Stimulated activated CD4-positive, alpha-beta T cell treated with anti-CD3 and anti-CD28 coated beads, Interleukin-2, amount 100 ng/mL, for 48 hours (primary cell): ENCODE results near the gene PAN3.

Experiments
- DNase-seq, 2 donors: peaks; one replicate each; pipeline ENCODE4 v3.0.0-alpha.2; 2020

Gene PAN3

DNA sequence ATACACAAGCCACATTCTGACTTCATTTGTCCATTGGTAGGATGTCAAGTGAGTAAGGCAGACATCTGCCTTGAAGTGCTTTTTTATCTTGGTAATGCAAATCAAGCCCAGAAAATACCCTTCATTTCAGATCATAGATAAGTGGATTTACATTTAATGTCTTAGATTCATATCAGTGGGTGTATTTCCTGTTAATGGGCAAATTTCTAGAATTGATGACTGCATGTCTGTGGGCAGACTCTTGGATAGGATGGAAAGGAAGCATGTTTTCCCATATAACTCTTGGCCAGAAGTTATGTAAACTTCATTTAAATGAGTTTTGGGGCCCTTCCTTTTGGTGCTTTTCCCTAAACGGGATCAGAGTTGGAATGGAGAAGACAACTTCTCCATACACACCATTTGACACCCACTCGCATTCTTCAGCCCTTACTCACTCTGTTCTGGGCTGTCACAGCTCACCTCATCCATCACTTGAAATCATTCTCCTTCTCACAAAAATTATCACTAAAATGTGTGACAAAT lies 202.0 kb downstream of the PAN3 start:
- DNase-seq = no peak

DNA sequence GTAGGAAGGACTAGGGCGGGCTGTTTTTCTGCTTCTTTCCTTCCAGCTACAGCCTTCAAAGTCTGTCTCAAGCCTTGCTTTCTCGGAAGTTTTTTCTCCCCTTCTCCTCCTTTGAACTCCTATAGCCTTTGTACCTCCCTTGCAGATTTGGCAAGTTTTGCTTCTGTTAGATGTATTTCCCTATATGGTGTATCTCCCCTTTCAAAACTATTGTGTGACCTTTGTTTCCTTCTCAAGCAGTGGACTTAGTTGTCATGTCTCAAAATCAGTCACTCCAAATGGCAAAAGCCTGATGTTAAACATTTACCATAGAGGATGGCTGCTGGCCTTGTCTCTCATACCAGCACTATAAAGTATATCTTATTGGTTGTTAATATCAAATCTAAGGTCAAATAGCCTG lies 203.9 kb downstream of the PAN3 start:
- DNase-seq = no peak

DNA sequence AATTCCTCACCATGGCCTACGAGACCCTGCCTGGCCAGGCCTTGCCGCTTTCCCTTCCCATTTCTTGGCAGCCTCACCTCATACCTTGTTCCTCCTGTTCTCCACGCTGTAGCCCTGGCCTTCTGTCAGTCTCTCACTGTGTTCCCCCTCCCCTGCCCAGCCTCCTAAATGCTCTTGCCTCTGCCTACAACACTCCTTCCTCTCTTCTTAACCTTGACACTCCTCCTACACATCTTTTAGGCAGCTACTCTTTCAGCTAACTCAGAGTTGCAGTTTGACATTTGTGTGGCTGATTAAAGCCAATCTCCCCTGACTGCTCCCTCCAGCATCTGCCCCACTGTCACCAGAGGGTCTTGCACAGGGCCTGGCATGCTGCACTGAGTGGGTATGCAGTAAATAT lies 205.8 kb downstream of the PAN3 start:
- DNase-seq = no peak
